Measurements from ENCODE around the gene DDX59.

- TF ChIP-seq CTCF (conservative IDR thresholded peaks at IDR 0.05) (no peak), ZFX (IDR thresholded peaks at IDR 0.05) (no peak)
These were observed 44.3 kb downstream of the DDX59 start for GRCh38 chr1:200625381-200625824.
